ENCODE data around the gene NT5DC3.

- no peak for TF ChIP-seq CTCF (IDR thresholded peaks at IDR 0.05; ENCODE audit: low read depth, low read length, missing input control)
- TF ChIP-seq, protein P1, sequence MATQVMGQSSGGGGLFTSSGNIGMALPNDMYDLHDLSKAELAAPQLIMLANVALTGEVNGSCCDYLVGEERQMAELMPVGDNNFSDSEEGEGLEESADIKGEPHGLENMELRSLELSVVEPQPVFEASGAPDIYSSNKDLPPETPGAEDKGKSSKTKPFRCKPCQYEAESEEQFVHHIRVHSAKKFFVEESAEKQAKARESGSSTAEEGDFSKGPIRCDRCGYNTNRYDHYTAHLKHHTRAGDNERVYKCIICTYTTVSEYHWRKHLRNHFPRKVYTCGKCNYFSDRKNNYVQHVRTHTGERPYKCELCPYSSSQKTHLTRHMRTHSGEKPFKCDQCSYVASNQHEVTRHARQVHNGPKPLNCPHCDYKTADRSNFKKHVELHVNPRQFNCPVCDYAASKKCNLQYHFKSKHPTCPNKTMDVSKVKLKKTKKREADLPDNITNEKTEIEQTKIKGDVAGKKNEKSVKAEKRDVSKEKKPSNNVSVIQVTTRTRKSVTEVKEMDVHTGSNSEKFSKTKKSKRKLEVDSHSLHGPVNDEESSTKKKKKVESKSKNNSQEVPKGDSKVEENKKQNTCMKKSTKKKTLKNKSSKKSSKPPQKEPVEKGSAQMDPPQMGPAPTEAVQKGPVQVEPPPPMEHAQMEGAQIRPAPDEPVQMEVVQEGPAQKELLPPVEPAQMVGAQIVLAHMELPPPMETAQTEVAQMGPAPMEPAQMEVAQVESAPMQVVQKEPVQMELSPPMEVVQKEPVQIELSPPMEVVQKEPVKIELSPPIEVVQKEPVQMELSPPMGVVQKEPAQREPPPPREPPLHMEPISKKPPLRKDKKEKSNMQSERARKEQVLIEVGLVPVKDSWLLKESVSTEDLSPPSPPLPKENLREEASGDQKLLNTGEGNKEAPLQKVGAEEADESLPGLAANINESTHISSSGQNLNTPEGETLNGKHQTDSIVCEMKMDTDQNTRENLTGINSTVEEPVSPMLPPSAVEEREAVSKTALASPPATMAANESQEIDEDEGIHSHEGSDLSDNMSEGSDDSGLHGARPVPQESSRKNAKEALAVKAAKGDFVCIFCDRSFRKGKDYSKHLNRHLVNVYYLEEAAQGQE (IDR thresholded peaks at IDR 0.05), result no peak
- no peak for TF ChIP-seq SP1 (IDR thresholded peaks at IDR 0.05)
- TF ChIP-seq TAF1 (conservative IDR thresholded peaks at IDR 0.05), result no peak
- TF ChIP-seq, protein P2, sequence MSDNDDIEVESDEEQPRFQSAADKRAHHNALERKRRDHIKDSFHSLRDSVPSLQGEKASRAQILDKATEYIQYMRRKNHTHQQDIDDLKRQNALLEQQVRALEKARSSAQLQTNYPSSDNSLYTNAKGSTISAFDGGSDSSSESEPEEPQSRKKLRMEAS (IDR thresholded peaks at IDR 0.05), result no peak
- no peak for TF ChIP-seq YY1 (IDR thresholded peaks at IDR 0.05)
- TF ChIP-seq, protein P3, sequence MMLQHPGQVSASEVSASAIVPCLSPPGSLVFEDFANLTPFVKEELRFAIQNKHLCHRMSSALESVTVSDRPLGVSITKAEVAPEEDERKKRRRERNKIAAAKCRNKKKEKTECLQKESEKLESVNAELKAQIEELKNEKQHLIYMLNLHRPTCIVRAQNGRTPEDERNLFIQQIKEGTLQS (IDR thresholded peaks at IDR 0.05), result no peak
- TF ChIP-seq GABPA (IDR thresholded peaks at IDR 0.05 in 1 of 2, conservative IDR thresholded peaks at IDR 0.05 in 1 of 2), result no peak
- TF ChIP-seq, protein P4, sequence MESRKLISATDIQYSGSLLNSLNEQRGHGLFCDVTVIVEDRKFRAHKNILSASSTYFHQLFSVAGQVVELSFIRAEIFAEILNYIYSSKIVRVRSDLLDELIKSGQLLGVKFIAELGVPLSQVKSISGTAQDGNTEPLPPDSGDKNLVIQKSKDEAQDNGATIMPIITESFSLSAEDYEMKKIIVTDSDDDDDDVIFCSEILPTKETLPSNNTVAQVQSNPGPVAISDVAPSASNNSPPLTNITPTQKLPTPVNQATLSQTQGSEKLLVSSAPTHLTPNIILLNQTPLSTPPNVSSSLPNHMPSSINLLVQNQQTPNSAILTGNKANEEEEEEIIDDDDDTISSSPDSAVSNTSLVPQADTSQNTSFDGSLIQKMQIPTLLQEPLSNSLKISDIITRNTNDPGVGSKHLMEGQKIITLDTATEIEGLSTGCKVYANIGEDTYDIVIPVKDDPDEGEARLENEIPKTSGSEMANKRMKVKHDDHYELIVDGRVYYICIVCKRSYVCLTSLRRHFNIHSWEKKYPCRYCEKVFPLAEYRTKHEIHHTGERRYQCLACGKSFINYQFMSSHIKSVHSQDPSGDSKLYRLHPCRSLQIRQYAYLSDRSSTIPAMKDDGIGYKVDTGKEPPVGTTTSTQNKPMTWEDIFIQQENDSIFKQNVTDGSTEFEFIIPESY (IDR thresholded peaks at IDR 0.05), result no peak
- TF ChIP-seq RAD21 (IDR thresholded peaks at IDR 0.05), result no peak
Observed at GRCh38 chr12:103839609-103840461, 1.2 kb downstream of the NT5DC3 start.
